Measurements from ENCODE around the gene LUZP2.
A peak's percentile ranks its signal among the peaks of the same experiment; 100 is the strongest.

The LUZP2 gene

DNA sequence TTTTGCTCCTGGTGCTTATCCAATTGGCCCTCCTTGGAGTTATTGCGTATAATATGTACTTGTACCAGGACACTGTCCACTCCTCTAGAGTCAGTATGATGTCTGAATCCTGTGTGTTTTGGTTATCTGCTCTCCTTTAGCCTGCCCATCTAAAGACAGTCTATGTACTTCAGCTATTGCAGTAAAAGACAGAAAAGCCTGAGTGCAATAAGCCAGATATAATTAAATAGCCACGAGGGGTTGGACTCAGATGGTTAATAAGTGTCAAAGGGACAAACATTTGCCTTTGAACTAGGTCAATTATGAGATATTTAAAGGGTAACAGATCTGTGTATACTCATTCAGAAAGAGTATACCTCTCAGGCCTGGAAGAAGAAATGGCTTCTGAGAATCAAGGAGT, 406.7 kb downstream of the LUZP2 start:
- no peak overlapping the region for H3K4me3 ChIP-seq (ENCODE audit: low read length)
- TF ChIP-seq, protein P1, sequence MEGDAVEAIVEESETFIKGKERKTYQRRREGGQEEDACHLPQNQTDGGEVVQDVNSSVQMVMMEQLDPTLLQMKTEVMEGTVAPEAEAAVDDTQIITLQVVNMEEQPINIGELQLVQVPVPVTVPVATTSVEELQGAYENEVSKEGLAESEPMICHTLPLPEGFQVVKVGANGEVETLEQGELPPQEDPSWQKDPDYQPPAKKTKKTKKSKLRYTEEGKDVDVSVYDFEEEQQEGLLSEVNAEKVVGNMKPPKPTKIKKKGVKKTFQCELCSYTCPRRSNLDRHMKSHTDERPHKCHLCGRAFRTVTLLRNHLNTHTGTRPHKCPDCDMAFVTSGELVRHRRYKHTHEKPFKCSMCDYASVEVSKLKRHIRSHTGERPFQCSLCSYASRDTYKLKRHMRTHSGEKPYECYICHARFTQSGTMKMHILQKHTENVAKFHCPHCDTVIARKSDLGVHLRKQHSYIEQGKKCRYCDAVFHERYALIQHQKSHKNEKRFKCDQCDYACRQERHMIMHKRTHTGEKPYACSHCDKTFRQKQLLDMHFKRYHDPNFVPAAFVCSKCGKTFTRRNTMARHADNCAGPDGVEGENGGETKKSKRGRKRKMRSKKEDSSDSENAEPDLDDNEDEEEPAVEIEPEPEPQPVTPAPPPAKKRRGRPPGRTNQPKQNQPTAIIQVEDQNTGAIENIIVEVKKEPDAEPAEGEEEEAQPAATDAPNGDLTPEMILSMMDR (IDR thresholded peaks at IDR 0.05; ENCODE audit: insufficient read depth, low read depth, low read length, missing control alignments): no peak
- no peak for DNase-seq (ENCODE audit: low read depth)

DNA sequence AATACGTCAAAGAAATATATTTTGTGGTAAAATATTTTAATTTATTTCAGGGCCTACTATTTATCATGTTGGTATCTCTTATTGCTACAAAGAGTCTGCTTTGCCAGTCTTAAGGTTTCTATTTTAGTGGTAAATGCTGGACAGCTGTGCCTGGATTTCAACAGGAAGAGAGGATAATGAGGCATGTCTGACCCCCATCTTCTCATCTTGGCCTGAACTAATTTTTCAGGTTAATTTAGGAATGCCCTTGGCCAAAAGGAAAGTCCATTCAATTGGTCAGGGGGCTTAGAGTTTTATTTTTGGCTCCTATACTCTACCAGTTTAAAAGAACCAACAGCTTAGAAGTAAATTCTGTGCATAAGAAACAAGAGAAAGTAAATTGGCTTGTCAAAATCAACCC, 428.2 kb downstream of the LUZP2 start:
- no peak for DNase-seq (ENCODE audit: low read depth)
- TF ChIP-seq, protein P1 (IDR thresholded peaks at IDR 0.05; ENCODE audit: insufficient read depth, low read depth, low read length, missing control alignments): no peak

DNA sequence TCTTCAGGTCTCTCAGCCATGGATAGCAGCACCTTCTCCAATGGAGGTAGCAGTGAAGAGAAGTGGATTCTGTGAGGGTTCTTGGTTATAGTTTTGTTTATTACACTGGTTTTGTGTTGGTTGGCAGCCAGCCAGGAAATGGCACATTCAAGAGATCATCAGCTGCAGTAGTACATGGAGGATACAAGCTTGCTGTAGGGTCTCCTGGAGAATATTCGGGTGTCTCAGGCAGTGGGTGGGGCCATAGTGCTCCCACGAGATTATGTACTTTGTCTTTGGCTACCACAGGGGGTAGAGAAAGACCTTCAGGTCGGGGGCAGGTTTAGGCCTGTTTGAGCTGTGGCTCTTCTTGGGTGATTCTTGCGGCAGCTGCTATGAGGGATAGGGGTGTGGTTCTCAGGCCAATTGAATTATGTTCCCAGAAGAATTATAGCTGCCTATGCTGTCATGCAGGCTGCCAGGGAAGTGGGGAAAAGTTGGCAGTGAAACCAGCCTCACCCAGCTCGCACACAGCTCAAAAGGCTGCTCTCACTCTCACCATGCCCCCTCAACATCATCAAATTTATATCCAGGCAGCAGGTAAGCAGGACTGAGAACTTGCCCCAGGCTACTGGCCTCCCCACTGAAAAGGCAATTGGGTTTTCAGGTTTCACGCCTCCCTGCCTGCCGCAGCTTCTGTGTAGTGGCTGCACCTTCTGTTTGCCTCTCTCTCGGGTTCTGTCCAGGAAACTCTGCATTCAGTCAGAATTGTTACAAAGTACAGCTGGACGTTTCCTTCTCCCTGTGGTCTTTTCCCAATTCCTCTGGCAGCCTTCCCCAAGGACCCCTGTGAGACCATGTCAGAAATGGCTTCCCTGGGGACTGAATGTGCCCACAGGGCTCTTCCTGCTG, 435.5 kb downstream of the LUZP2 start:
- no peak overlapping the region for H3K4me3 ChIP-seq (ENCODE audit: low read length)

More for the DNA sequence above, 428.2 kb downstream of the LUZP2 start:
- H3K4me3 ChIP-seq (ENCODE audit: low read length): no peak overlapping the region

DNA sequence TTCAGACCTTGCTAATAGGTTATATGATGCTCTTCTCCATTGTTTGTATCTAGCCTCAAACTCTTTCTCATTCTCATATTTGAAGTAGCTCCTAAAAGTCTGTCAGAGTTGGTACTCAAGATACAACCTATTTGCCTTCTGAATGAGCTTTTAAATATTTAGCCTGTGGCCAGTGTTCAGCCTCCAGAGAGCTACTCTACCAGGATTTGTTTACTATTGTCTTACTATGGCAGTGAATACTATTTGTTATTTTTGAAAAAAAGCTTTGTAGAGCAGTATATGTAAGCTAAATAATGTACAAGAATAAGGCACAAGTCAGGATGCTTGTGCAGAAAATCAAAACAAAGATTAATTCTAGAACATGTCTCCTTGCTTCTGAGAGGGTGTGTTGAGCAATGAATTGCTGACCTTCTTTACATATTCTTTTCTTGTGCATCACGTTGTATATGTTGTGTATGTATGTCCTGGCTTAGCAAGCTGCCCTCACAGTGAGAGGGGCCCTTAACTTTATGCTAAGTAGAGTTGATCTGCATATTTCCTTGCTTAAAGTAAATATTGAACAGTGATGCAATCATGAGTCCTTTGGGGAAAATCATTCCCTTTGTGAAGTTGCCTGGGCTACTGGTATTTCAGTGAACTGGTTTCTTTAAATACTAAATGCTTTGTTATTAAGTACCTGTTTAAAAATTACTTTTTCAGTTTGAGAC, 438.0 kb downstream of the LUZP2 start:
- no peak overlapping the region for H3K4me3 ChIP-seq (ENCODE audit: low read length)
- TF ChIP-seq, protein P1 (IDR thresholded peaks at IDR 0.05; ENCODE audit: insufficient read depth, low read depth, low read length, missing control alignments): no peak
- no peak for DNase-seq (ENCODE audit: low read depth)

More for the DNA sequence above, 435.5 kb downstream of the LUZP2 start:
- peak; percentile 39 for DNase-seq (ENCODE audit: low read depth)
- TF ChIP-seq, protein P1 (IDR thresholded peaks at IDR 0.05; ENCODE audit: insufficient read depth, low read depth, low read length, missing control alignments): no peak

DNA sequence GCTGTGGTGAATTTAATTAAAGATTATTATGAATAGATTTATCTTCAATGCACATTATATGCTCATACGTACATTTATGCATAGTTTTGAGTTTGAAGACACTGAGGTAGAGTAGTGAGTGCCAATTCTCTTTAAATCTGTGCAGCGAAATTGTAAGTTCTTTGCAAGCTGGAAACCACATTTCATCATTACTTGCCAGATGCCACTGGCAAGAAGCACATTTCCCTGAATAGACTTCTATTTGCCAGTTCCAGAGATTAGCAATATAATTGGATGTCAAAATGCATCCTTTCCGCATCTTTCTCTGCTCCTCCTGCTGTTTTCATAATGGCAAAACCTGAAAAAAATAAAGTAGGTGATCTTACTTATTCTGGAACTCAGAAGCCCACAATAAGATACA, 448.0 kb downstream of the LUZP2 start:
- DNase-seq (ENCODE audit: low read depth): no peak
- TF ChIP-seq, protein P1 (IDR thresholded peaks at IDR 0.05; ENCODE audit: insufficient read depth, low read depth, low read length, missing control alignments): no peak
- H3K4me3 ChIP-seq (ENCODE audit: low read length): no peak overlapping the region

DNA sequence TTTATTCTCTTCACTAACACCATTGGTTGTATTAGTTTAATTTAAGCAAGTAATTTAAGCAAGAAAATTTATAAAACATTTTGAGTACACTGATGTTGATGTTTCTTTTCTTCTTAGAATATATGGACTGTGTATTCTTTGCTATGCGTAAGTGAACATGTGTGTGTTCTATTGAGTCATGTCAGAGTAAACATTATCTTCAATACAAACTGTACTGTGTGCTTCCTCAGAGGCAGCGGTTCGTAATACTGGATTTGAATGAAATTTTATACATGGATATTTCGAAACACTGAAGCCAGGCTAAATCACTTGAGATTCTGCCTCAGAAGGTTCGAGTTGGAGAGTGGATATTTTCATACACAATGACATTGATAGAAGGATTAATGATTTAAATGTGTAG, 452.6 kb downstream of the LUZP2 start:
- H3K4me3 ChIP-seq (ENCODE audit: low read length): no peak overlapping the region
- DNase-seq (ENCODE audit: low read depth): peak; percentile 2
- TF ChIP-seq, protein P1 (IDR thresholded peaks at IDR 0.05; ENCODE audit: insufficient read depth, low read depth, low read length, missing control alignments): no peak
